ENCODE measurements around the gene NFASC.

NFASC gene

DNA sequence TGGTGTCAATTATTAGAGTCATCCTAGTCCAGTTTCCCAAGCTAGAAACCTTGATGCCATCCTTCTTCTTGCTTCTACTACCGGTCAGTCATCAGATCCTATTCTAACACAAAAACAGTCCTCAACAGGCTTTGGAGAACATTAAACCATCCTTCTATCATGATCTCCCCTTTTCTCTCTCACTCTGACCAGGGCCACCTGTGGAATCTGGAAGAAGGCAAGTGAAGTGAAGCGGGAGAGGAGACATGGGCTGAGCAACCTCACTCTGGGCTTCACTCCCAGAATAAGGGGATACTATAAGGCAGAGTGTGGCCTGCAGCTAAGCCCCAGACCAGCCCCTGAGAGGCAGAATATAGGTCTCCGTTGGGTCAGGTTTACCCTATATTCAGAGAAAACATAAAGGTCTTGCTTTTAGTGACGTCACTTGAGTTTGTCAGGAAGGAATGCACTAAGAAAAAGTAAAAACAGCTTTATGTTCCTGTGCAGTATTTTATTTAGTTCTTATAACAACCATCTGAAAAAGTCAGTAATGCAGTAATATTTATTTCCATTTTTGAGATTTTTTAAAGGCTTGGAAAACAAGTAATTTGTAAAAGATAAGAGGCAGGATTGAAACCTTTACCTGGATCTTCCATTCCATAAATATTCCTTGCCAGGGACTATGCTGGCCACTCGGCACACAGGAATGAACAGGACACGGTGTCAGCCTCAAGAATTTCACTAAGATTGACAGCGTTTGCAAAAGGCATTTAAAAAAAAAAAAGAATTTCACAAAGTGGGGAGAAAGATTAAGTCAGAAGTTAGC, 61.3 kb downstream of the NFASC start:
- no peak for TF ChIP-seq POLR2AphosphoS5 (IDR thresholded peaks at IDR 0.05; ENCODE audit: low read depth, low read length)
- TF ChIP-seq, protein P1, sequence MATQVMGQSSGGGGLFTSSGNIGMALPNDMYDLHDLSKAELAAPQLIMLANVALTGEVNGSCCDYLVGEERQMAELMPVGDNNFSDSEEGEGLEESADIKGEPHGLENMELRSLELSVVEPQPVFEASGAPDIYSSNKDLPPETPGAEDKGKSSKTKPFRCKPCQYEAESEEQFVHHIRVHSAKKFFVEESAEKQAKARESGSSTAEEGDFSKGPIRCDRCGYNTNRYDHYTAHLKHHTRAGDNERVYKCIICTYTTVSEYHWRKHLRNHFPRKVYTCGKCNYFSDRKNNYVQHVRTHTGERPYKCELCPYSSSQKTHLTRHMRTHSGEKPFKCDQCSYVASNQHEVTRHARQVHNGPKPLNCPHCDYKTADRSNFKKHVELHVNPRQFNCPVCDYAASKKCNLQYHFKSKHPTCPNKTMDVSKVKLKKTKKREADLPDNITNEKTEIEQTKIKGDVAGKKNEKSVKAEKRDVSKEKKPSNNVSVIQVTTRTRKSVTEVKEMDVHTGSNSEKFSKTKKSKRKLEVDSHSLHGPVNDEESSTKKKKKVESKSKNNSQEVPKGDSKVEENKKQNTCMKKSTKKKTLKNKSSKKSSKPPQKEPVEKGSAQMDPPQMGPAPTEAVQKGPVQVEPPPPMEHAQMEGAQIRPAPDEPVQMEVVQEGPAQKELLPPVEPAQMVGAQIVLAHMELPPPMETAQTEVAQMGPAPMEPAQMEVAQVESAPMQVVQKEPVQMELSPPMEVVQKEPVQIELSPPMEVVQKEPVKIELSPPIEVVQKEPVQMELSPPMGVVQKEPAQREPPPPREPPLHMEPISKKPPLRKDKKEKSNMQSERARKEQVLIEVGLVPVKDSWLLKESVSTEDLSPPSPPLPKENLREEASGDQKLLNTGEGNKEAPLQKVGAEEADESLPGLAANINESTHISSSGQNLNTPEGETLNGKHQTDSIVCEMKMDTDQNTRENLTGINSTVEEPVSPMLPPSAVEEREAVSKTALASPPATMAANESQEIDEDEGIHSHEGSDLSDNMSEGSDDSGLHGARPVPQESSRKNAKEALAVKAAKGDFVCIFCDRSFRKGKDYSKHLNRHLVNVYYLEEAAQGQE (IDR thresholded peaks at IDR 0.05; ENCODE audit: insufficient read depth in 1 of 2, low read depth in 2 of 2, low read length in 2 of 2): no peak
- TF ChIP-seq FOXP2 (optimal IDR thresholded peaks at IDR 0.05; ENCODE audit: borderline replicate concordance, extremely low read depth, extremely low read length, insufficient read depth): no peak
- no peak for TF ChIP-seq SIN3A (IDR thresholded peaks at IDR 0.05; ENCODE audit: borderline replicate concordance, insufficient read depth, low read length)
- no peak for TF ChIP-seq TAF1 (IDR thresholded peaks at IDR 0.05; ENCODE audit: borderline replicate concordance, insufficient read depth, low read length)

DNA sequence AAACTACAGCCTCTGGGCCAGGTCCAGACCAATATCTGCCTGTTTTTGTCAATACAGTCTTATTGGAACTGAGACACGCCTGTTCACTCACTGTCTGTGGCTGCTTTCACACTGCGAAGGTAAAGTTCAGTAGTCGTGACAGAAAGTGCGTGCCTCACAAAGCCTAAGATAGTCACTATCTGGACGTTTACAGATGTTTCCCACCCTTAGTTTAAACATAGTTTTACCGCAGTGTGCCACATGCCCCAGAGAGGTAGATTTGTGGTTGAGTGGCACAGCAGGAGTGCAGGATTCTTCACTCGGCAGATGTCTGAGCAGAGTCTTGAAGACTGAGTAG, 61.9 kb downstream of the NFASC start:
- TF ChIP-seq TAF1 (IDR thresholded peaks at IDR 0.05; ENCODE audit: borderline replicate concordance, insufficient read depth, low read length) (no peak), SIN3A (IDR thresholded peaks at IDR 0.05; ENCODE audit: borderline replicate concordance, insufficient read depth, low read length) (no peak), POLR2AphosphoS5 (IDR thresholded peaks at IDR 0.05; ENCODE audit: low read depth, low read length) (no peak), FOXP2 (optimal IDR thresholded peaks at IDR 0.05; ENCODE audit: borderline replicate concordance, extremely low read depth, extremely low read length, insufficient read depth) (no peak)
- TF ChIP-seq, protein P1 (IDR thresholded peaks at IDR 0.05; ENCODE audit: insufficient read depth in 1 of 2, low read depth in 2 of 2, low read length in 2 of 2): no peak

DNA sequence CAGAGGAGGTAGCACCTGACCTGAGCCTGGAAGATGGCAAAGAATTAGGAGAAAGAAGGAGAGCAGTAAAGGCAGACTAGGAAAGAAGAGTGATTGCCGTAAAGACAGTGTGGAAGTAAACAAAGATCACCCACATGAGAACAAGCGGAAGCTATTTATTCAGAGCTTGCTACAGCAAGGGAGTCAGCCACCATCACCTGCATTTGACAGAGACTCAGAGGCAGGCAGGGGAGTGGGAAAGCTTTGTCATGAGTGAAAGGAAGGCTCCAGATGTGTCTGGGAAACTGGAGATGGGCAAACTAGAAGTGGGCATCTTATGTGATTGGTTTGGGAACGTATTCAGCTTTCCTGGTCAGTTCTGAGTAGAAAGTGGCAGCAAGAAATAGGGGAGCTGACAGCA, 64.5 kb downstream of the NFASC start:
- TF ChIP-seq, protein P1 (IDR thresholded peaks at IDR 0.05; ENCODE audit: insufficient read depth in 1 of 2, low read depth in 2 of 2, low read length in 2 of 2): no peak
- TF ChIP-seq SIN3A (IDR thresholded peaks at IDR 0.05; ENCODE audit: borderline replicate concordance, insufficient read depth, low read length): no peak
- TF ChIP-seq POLR2AphosphoS5 (IDR thresholded peaks at IDR 0.05; ENCODE audit: low read depth, low read length): no peak
- no peak for TF ChIP-seq TAF1 (IDR thresholded peaks at IDR 0.05; ENCODE audit: borderline replicate concordance, insufficient read depth, low read length)
- TF ChIP-seq FOXP2 (optimal IDR thresholded peaks at IDR 0.05; ENCODE audit: borderline replicate concordance, extremely low read depth, extremely low read length, insufficient read depth): no peak

DNA sequence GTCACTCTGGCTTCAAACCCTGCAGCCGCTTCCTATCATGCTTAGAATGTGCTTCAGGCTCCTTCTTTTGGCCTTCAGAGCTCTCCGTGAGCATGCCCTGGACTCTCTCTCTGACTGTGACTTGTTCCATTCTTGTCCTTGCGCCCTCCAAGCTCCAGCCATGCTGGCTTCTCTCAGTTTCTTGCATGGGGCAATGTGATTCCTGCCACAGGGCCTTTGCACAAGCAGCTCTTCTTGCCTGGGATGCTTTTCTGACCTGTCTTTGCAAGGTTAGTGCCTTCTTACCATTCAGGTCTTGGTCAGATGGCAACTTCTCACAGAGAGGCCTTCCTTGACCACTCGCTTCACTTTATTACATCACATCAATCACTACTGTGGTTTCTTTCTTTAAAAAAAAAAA, 66.1 kb downstream of the NFASC start:
- no peak for TF ChIP-seq POLR2AphosphoS5 (IDR thresholded peaks at IDR 0.05; ENCODE audit: low read depth, low read length)
- no peak for TF ChIP-seq TAF1 (IDR thresholded peaks at IDR 0.05; ENCODE audit: borderline replicate concordance, insufficient read depth, low read length)
- TF ChIP-seq, protein P1 (IDR thresholded peaks at IDR 0.05; ENCODE audit: insufficient read depth in 1 of 2, low read depth in 2 of 2, low read length in 2 of 2): no peak
- no peak for TF ChIP-seq FOXP2 (optimal IDR thresholded peaks at IDR 0.05; ENCODE audit: borderline replicate concordance, extremely low read depth, extremely low read length, insufficient read depth)
- TF ChIP-seq SIN3A (IDR thresholded peaks at IDR 0.05; ENCODE audit: borderline replicate concordance, insufficient read depth, low read length): no peak
